GM23248 (cell line): Measurements from ENCODE around the gene UTP4. TPM values are rescaled to one million over a fixed set of nuclear protein-coding genes. Genes with fewer than 3 reads are reported as not detected.
"Not testable (repeated sequence)": the region's sequence is repeated elsewhere in the genome, so short reads cannot be mapped to it uniquely, and the experiment has no call there.

ENCODE experiments used
- DNase-seq: peaks from one replicate; pipeline ENCODE4 v3.0.0-alpha.2; 2015
- H2AFZ ChIP-seq: fragments of 200-600 bp; sonication (generic); 2 replicates; pipeline ENCODE4 v1.6.1; 2016; ENCODE audit warnings: antibody characterized with exemption
- H3F3A ChIP-seq: fragments of 200-600 bp; sonication (generic); 2 replicates; pipeline ENCODE4 v1.6.1; 2016; ENCODE audit warnings: mild to moderate bottlenecking, antibody characterized with exemption, mixed run types; ENCODE audit not compliant: insufficient read depth
- H3K27ac ChIP-seq: fragments of 200-600 bp; sonication (generic); 2 replicates; pipeline ENCODE4 v1.5.1; 2016; ENCODE audit warnings: mild to moderate bottlenecking
- H3K27me3 ChIP-seq: fragments of 200-600 bp; sonication (generic); replicated peaks from 2 replicates; pipeline ENCODE4 v1.6.1; 2016; ENCODE audit warnings: mild to moderate bottlenecking; ENCODE audit not compliant: insufficient read depth
- H3K36me3 ChIP-seq: fragments of 200-600 bp; sonication (generic); 2 replicates; pipeline ENCODE4 v1.6.1; 2016; ENCODE audit warnings: low read depth, mild to moderate bottlenecking
- H3K4me1 ChIP-seq: fragments of 200-600 bp; sonication (generic); 2 replicates; pipeline ENCODE4 v1.6.1; 2016; ENCODE audit warnings: mild to moderate bottlenecking; ENCODE audit not compliant: insufficient read depth
- H3K4me2 ChIP-seq: fragments of 200-600 bp; sonication (generic); one replicate; pipeline ENCODE4 v1.6.1; 2016; ENCODE audit warnings: mild to moderate bottlenecking; ENCODE audit not compliant: unreplicated experiment
- H3K4me3 ChIP-seq: fragments of 200-600 bp; sonication (generic); 2 replicates; pipeline ENCODE4 v1.5.1; 2016; ENCODE audit warnings: mild to moderate bottlenecking
- H3K79me2 ChIP-seq: fragments of 200-600 bp; sonication (generic); 2 replicates; pipeline ENCODE4 v1.6.1; 2016; ENCODE audit warnings: mild to moderate bottlenecking; ENCODE audit not compliant: insufficient read depth
- H3K9ac ChIP-seq: fragments of 200-600 bp; sonication (generic); 2 replicates; pipeline ENCODE4 v1.6.1; 2016; ENCODE audit warnings: mild to moderate bottlenecking
- H3K9me2 ChIP-seq: fragments of 200-600 bp; sonication (generic); 2 replicates; pipeline ENCODE4 v1.6.1; 2016; ENCODE audit warnings: mixed run types, mild to moderate bottlenecking, moderate library complexity; ENCODE audit not compliant: insufficient read depth
- H3K9me3 ChIP-seq: fragments of 200-600 bp; sonication (generic); one replicate; pipeline ENCODE4 v1.6.1; 2017; ENCODE audit warnings: low read depth
- H4K20me1 ChIP-seq: fragments of 200-600 bp; sonication (generic); 2 replicates; pipeline ENCODE4 v1.6.0; 2016; ENCODE audit not compliant: insufficient read depth
- EZH2 ChIP-seq: fragments of 200-600 bp; sonication (generic); IDR thresholded peaks from 2 replicates; pipeline ENCODE4 v1.6.1; 2018; ENCODE audit warnings: antibody characterized with exemption, mild to moderate bottlenecking; ENCODE audit not compliant: insufficient read depth, poor library complexity, severe bottlenecking
- EZH2phosphoT487 ChIP-seq: fragments of 200-600 bp; sonication (generic); IDR thresholded peaks from 2 replicates; pipeline ENCODE4 v1.6.1; 2018; ENCODE audit warnings: antibody characterized with exemption, moderate library complexity, mild to moderate bottlenecking, low read depth; ENCODE audit not compliant: insufficient read depth
- WGBS, 2 experiments: methylation state at CpG; one replicate each; pipeline ENCODE4 v1.1.6; 2015 to 2017; ENCODE audit warnings: low lambda C conversion rate in 2 of 2, low coverage in 1 of 2; ENCODE audit errors: missing lambda C conversion rate in 2 of 2; 5-methylcytosine and 5-hydroxymethylcytosine counted together
- in situ Hi-C: fragments of 300-500 bp; cut with MboI; formaldehyde crosslinking; loops from 2 replicates; pipeline ENCODE4 v1.15.0; 2020
- polyA plus RNA-seq: library from polyadenylated mRNA; unstranded; fragments of >200 nt; fragmentation: Nextera tagmentation; extraction: Ambion mirVana; gene quantifications from 2 replicates; pipeline ENCODE4 v1.2.1, GENCODE V29; 2016
- total RNA-seq: library from RNA; depleted of rRNA; stranded (reverse); fragments of >200 nt; shearing (Covaris generic); gene quantifications from 2 replicates; pipeline ENCODE4 v1.2.3, GENCODE V29; 2014

Gene UTP4
- total and polyA plus RNA-seq, 2 experiments from 2014 or later, result 17.8 to 54.8 TPM

- H3K9me3 ChIP-seq, result no peaks in the 10 kb centered on the region
- H4K20me1 ChIP-seq, result peaks cover 6% of the 10 kb centered on the region; the same call in 1 of the 2 replicates
- H3K4me1 ChIP-seq, result no peaks in the 10 kb centered on the region
- no peak overlapping the region for H3K9ac ChIP-seq
- no peaks in the 10 kb centered on the region; the same call in 1 of the 2 replicates for H3K36me3 ChIP-seq
- no peaks in the 10 kb centered on the region for H3K27me3 ChIP-seq
- H3K4me2 ChIP-seq, result no peak overlapping the region
- no peak overlapping the region for H3K27ac ChIP-seq
- TF ChIP-seq EZH2 (no peak), EZH2phosphoT487 (no peak)
- H3F3A ChIP-seq, result peaks cover 23% of the 10 kb centered on the region; the same call in 1 of the 2 replicates
- in situ Hi-C loops, result loop anchor here (5.0 to 25.0 kb wide), 2 partner anchors 222 to 412 kb away; no protein-coding TSS in a partner anchor
- no peak overlapping the region for H2AFZ ChIP-seq
- H3K79me2 ChIP-seq, result peaks cover 79% of the 10 kb centered on the region
- WGBS, 2 experiments, result 80 to 81% methylated on average over 3 of the region's 3 CpGs
- no peaks in the 10 kb centered on the region for H3K9me2 ChIP-seq
- DNase-seq, result peak; percentile 81
- no peak overlapping the region for H3K4me3 ChIP-seq
These were observed 8.5 kb upstream of the UTP4 start for GRCh38 chr16:69123910-69124309.

DNA sequence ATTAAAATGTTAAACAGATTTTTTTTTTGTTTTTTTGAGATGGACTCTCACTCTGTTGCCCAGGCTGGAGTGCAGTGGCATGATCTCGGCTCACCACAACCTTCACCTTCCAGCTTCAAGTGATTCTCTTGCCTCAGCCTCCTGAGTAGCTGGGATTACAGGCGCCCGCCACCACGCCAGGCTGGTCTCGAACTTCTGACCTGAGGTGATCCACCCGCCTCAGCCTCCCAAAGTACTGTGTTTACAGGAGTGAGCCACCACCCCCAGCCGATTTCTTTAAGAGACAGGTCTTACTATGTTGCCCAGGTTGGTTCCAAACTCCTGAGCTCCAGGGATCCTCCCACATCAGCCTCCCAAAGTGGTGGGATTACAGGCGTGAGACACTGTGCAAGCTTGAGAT lies 8.0 kb upstream of the UTP4 start:
- H3K9ac ChIP-seq, H3K9me2 ChIP-seq, H3K27me3 ChIP-seq, DNase-seq, H3K27ac ChIP-seq, H3K4me2 ChIP-seq, H3K4me3 ChIP-seq, H4K20me1 ChIP-seq, H3K4me1 ChIP-seq, H2AFZ ChIP-seq, H3K9me3 ChIP-seq, H3K36me3 ChIP-seq: not testable (repeated sequence)
- Histone ChIP-seq H3K79me2 (peaks cover 84% of the 10 kb centered on the region), H3F3A (peaks cover 23% of the 10 kb centered on the region; the same call in 1 of the 2 replicates)
- in situ Hi-C loops, result loop anchor here (5.0 to 25.0 kb wide), 2 partner anchors 222 to 412 kb away; no protein-coding TSS in a partner anchor
- WGBS, 2 experiments, result 97 to 99% methylated on average over 8 of the region's 8 CpGs

GRCh38 chr16:69124961-69125360 lies 7.5 kb upstream of the UTP4 start:
- in situ Hi-C loops, result loop anchor here (5.0 to 25.0 kb wide), 2 partner anchors 223 to 413 kb away; no protein-coding TSS in a partner anchor
- H3K79me2 ChIP-seq, result peaks cover 90% of the 10 kb centered on the region

GRCh38 chr16:69126221-69126620 lies 6.2 kb upstream of the UTP4 start:
- Histone ChIP-seq H3K36me3 (no peaks in the 10 kb centered on the region), H3F3A (peaks cover 35% of the 10 kb centered on the region), H3K79me2 (peaks cover 96% of the 10 kb centered on the region), H3K9me2 (no peaks in the 10 kb centered on the region), H3K27ac (no peak overlapping the region), H3K4me1 (peaks cover 7% of the 10 kb centered on the region; the same call in 1 of the 2 replicates), H2AFZ (no peak overlapping the region), H4K20me1 (peaks cover 6% of the 10 kb centered on the region; the same call in 1 of the 2 replicates), H3K4me3 (no peak overlapping the region), H3K27me3 (no peaks in the 10 kb centered on the region), H3K9me3 (no peaks in the 10 kb centered on the region), H3K4me2 (no peak overlapping the region), H3K9ac (no peak overlapping the region)
- in situ Hi-C loops, result no loop called here
- DNase-seq, result no peak
- no peak for TF ChIP-seq EZH2phosphoT487
- TF ChIP-seq EZH2, result no peak
- WGBS, 2 experiments, result 72 to 77% methylated on average over 3 of the region's 3 CpGs

More at GRCh38 chr16:69124961-69125360, 7.5 kb upstream of the UTP4 start:
- not testable (repeated sequence) for H4K20me1 ChIP-seq, H3K9ac ChIP-seq, H3K4me1 ChIP-seq, H3K9me3 ChIP-seq, H3K9me2 ChIP-seq, H3K27ac ChIP-seq, H3K4me3 ChIP-seq, DNase-seq, H3K36me3 ChIP-seq, H3K27me3 ChIP-seq, H3K4me2 ChIP-seq, H2AFZ ChIP-seq
- WGBS, 2 experiments, result 95% methylated on average over 14 of the region's 14 CpGs
- peaks cover 23% of the 10 kb centered on the region; the same call in 1 of the 2 replicates for H3F3A ChIP-seq

DNA sequence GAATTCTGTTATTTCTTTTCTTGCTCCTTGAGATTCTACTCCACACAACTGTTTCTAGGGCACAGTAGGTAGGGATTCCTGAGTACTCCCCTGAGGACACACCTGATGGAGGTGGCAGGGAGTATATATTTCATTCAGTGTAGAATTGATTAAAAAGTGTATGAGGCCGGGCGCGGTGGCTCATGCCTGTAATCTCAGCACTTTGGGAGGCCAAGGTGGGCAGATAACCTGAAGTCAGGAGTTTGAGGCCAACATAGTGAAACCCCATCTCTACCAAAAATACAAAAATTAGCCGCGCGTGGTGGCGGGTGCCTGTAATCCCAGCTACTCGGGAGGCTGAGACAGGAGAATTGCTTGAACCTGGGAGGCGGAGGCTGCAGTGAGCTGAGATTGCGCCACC lies 5.6 kb upstream of the UTP4 start:
- WGBS, 2 experiments, result 93 to 98% methylated on average over 10 of the region's 10 CpGs

More for the DNA sequence above, 5.6 kb upstream of the UTP4 start:
- H3K27me3 ChIP-seq, H3K27ac ChIP-seq, H3K36me3 ChIP-seq, in situ Hi-C loops, H3K9me2 ChIP-seq, H3K4me3 ChIP-seq, H3K4me2 ChIP-seq, H4K20me1 ChIP-seq, H3K4me1 ChIP-seq, DNase-seq, H2AFZ ChIP-seq, H3K9me3 ChIP-seq, H3K9ac ChIP-seq: not testable (repeated sequence)
- Histone ChIP-seq H3F3A (peaks cover 35% of the 10 kb centered on the region), H3K79me2 (peaks cover 96% of the 10 kb centered on the region)
